K562 (cell line): Measurements from ENCODE around the gene MBOAT7. TPM values are rescaled to one million over a fixed set of nuclear protein-coding genes. Genes with fewer than 3 reads are reported as not detected.

Experiments used
- ATAC-seq: fragments of 200-7000 bp; cut with Tn5 transposase; 3 replicates; pipeline ENCODE4 v1.9.1; 2020; ENCODE audit warnings: moderate library complexity
- BruUV-seq: library from RNA; stranded (reverse); fragments of 400-500 nt; replicated peaks from 2 replicates; lab custom pipeline; 2021; lab: Mats Ljungman, UMichigan
- CTCF ChIA-PET: fragments of 300-600 bp; formaldehyde crosslinking; extraction: SDS; loops from one replicate; lab custom pipeline; 2021; ENCODE audit warnings: low intra/inter-chr PET ratio; lab: Yijun Ruan, JAX
- POLR2A ChIA-PET: fragments of 300-600, 350-650 bp; sonication (Branson Sonifier 250); formaldehyde crosslinking; extraction: SDS; loops from one replicate; lab custom pipeline; 2021; ENCODE audit warnings: antibody characterized with exemption, inconsistent platforms; lab: Yijun Ruan, JAX
- DNase-seq, 4 experiments: peaks; one replicate each; pipeline versions ENCODE4 v3.0.0 to v3.0.0-alpha.2; 2011 to 2018; ENCODE audit warnings: low spot score in 3 of 4, mixed read lengths in 3 of 4; ENCODE audit errors: extremely low read depth in 1 of 4
- FAIRE-seq: peaks from 2 replicates; lab custom pipeline; 2011; peaks lifted over from hg19 to GRCh38; lab: Jason Lieb, UNC
- H2AFZ ChIP-seq: 2 replicates; pipeline ENCODE4 v1.6.0; 2011; ENCODE audit warnings: low read depth, low read length, control low read depth, inconsistent platforms
- H3K27ac ChIP-seq: fragments of 200-600 bp; 3 replicates; pipeline ENCODE4 v1.8.0; 2011; ENCODE audit warnings: low read depth, mild to moderate bottlenecking, control low read depth, inconsistent platforms, low read length, moderate library complexity, mixed read lengths; ENCODE audit errors: extremely low read depth
- H3K27me3 ChIP-seq, 2 experiments: fragments of 300-600 bp in 1 of 2; 2 replicates in 1 of 2; 3 replicates in 1 of 2; pipeline versions ENCODE4 v1.6.0 to v1.8.0; 2011; ENCODE audit warnings: inconsistent platforms in 2 of 2, low read length in 2 of 2, mild to moderate bottlenecking in 1 of 2, mixed read lengths in 1 of 2, moderate library complexity in 1 of 2; ENCODE audit not compliant: control insufficient read depth in 2 of 2, insufficient read depth in 2 of 2
- H3K36me3 ChIP-seq: fragments of 300-600 bp; 3 replicates; pipeline ENCODE4 v1.8.0; 2011; ENCODE audit warnings: mild to moderate bottlenecking, low read length, inconsistent platforms; ENCODE audit not compliant: control insufficient read depth, insufficient read depth
- H3K4me1 ChIP-seq, 2 experiments: fragments of 200-600 bp in 1 of 2; replicated peaks in 1 of 2; 2 replicates in 1 of 2; 3 replicates in 1 of 2; pipeline versions ENCODE4 v1.5.1 to v1.8.0; 2011; ENCODE audit warnings: inconsistent platforms in 2 of 2, low read length in 2 of 2, mild to moderate bottlenecking in 1 of 2, mixed read lengths in 1 of 2, moderate library complexity in 1 of 2; ENCODE audit not compliant: control insufficient read depth in 2 of 2, insufficient read depth in 2 of 2
- H3K4me2 ChIP-seq: 2 replicates; pipeline ENCODE4 v1.6.1; 2011; ENCODE audit warnings: low read length, control low read depth, inconsistent platforms, mixed read lengths; ENCODE audit not compliant: insufficient read depth
- H3K4me3 ChIP-seq: fragments of 200-600 bp; sonication (generic), shearing (Covaris generic); 2 replicates; pipeline ENCODE4 v1.5.1; 2016; ENCODE audit warnings: control low read depth, inconsistent platforms
- H3K79me2 ChIP-seq: fragments of 200-600 bp; 3 replicates; pipeline ENCODE4 v1.8.0; 2011; ENCODE audit warnings: low read length, inconsistent platforms; ENCODE audit not compliant: control insufficient read depth, insufficient read depth
- H3K9ac ChIP-seq, 2 experiments: 2 replicates each; pipeline versions ENCODE4 v1.6.0 to v1.6.1; 2011; ENCODE audit warnings: low read depth in 2 of 2, low read length in 2 of 2, control low read depth in 1 of 2, inconsistent platforms in 1 of 2, mild to moderate bottlenecking in 1 of 2, mixed read lengths in 1 of 2; ENCODE audit not compliant: insufficient read depth in 1 of 2
- H3K9me1 ChIP-seq: one replicate; pipeline ENCODE4 v1.6.0; 2011; ENCODE audit warnings: inconsistent platforms, mild to moderate bottlenecking, low read length, moderate library complexity; ENCODE audit not compliant: control insufficient read depth, insufficient read depth
- H3K9me3 ChIP-seq: replicated peaks from 2 replicates; pipeline ENCODE4 v1.5.1; 2011; ENCODE audit warnings: low read depth, low read length, inconsistent platforms; ENCODE audit not compliant: control insufficient read depth, insufficient read depth
- H4K20me1 ChIP-seq: replicated peaks from 2 replicates; pipeline ENCODE4 v1.6.1; 2011; ENCODE audit warnings: low read length, inconsistent platforms, mixed read lengths; ENCODE audit not compliant: control insufficient read depth, insufficient read depth
- CCAR2 ChIP-seq: fragments of 200-400 bp; formaldehyde crosslinking; IDR thresholded peaks from 2 replicates; pipeline ENCODE4 v1.6.1; 2017; ENCODE audit warnings: mild to moderate bottlenecking, low read depth, low read length
- CREB1 ChIP-seq, 2 experiments: sonication (generic) in 1 of 2; formaldehyde crosslinking in 1 of 2; IDR thresholded peaks; 2 replicates each; pipeline versions ENCODE4 v1.6.1 to v1.8.0; 2012 to 2022; ENCODE audit warnings: inconsistent platforms in 1 of 2, mild to moderate bottlenecking in 1 of 2, missing genetic modification reagents in 1 of 2, moderate library complexity in 1 of 2
- DLX4 ChIP-seq: fragments of 250-450 bp; sonication (Bioruptor Pico); IDR thresholded peaks from 2 replicates; pipeline ENCODE4 v1.6.1; 2021; ENCODE audit warnings: mild to moderate bottlenecking
- EGR1 ChIP-seq: fragments of 450-650 bp; conservative IDR thresholded peaks from 2 replicates; pipeline ENCODE4 v1.6.1; 2017; ENCODE audit warnings: mild to moderate bottlenecking
- MAZ ChIP-seq, 2 experiments: fragments of 450-650 bp in 1 of 2; sonication (generic) in 1 of 2; formaldehyde crosslinking; IDR thresholded peaks in 1 of 2; conservative IDR thresholded peaks in 1 of 2; 2 replicates each; pipeline versions ENCODE4 v1.4.0 to v1.5.0; 2020; ENCODE audit warnings: mild to moderate bottlenecking in 1 of 2, missing genetic modification reagents in 1 of 2
- MBD1 ChIP-seq: fragments of 250-450 bp; sonication (Bioruptor Pico); IDR thresholded peaks from 2 replicates; pipeline ENCODE4 v1.8.0; 2022; ENCODE audit warnings: inconsistent platforms
- NUFIP1 ChIP-seq: fragments of 450-650 bp; IDR thresholded peaks from 2 replicates; pipeline ENCODE4 v1.6.1; 2018; ENCODE audit not compliant: partially characterized antibody
- PHB2 ChIP-seq: fragments of 450-650 bp; IDR thresholded peaks from 2 replicates; pipeline ENCODE4 v1.6.1; 2017; ENCODE audit warnings: low read depth
- TCF7 ChIP-seq: sonication (generic); IDR thresholded peaks from 2 replicates; pipeline ENCODE4 v1.6.1; 2016; ENCODE audit warnings: antibody characterized with exemption, borderline replicate concordance
- TCF7L2 ChIP-seq: fragments of 150-350 bp; IDR thresholded peaks from 2 replicates; pipeline ENCODE4 v1.6.1; 2016; ENCODE audit warnings: low read depth, mild to moderate bottlenecking, low read length, moderate library complexity
- THAP7 ChIP-seq: fragments of 250-450 bp; sonication (Bioruptor Pico); IDR thresholded peaks from 2 replicates; pipeline ENCODE4 v1.5.0; 2021
- ZBTB43 ChIP-seq: sonication (generic); formaldehyde crosslinking; IDR thresholded peaks from 2 replicates; pipeline ENCODE4 v1.8.0; 2023; ENCODE audit warnings: mild to moderate bottlenecking, missing genetic modification reagents
- ZNF395 ChIP-seq: fragments of 200-800 bp; sonication (Bioruptor generic); IDR thresholded peaks from 2 replicates; pipeline ENCODE4 v1.6.1; 2017; ENCODE audit warnings: missing genetic modification characterization, missing compliant biosample characterization
- ZNF589 ChIP-seq: fragments of 200-800 bp; sonication (Bioruptor generic); IDR thresholded peaks from 2 replicates; pipeline ENCODE4 v1.6.1; 2016; ENCODE audit warnings: low read depth, missing genetic modification characterization, missing compliant biosample characterization
- WGBS: fragments of 100-300 bp; shearing (Covaris generic); methylation state at CpG from one replicate; pipeline ENCODE4 v1.1.6; 2016; ENCODE audit warnings: low coverage, mixed read lengths; ENCODE audit not compliant: insufficient coverage; ENCODE audit errors: missing lambda C conversion rate; 5-methylcytosine and 5-hydroxymethylcytosine counted together
- in situ Hi-C: fragments of 300-500 bp; cut with MboI; formaldehyde crosslinking; loops from 4 replicates; pipeline ENCODE4 v1.15.0; 2018; ENCODE audit warnings: inconsistent platforms, mixed read lengths
- intact Hi-C: fragments of 100-400 bp; cut with micrococcal nuclease; formaldehyde crosslinking; loops from 2 replicates; pipeline ENCODE4 v1.14.2; 2022
- polyA plus RNA-seq, 8 experiments: library from polyadenylated mRNA; depleted of rRNA in 4 of 8; stranded (reverse) in 5 of 8; unstranded in 3 of 8; fragments of >200 nt; fragmentation: Nextera tagmentation in 2 of 8; fragmentation: Illumina TruSeq in 1 of 8; extraction: Ambion mirVana in 2 of 8; extraction: Trizol in 1 of 8; gene quantifications; 2 replicates each; pipeline versions ENCODE4 v1.2.1 to v1.2.3, GENCODE V29; 2011 to 2014; ENCODE audit warnings: inconsistent platforms in 1 of 8, missing spikeins in 1 of 8
- total RNA-seq, 7 experiments: library from RNA; depleted of rRNA in 6 of 7; stranded (reverse); fragments of >200 nt in 6 of 7; fragmentation: Illumina TruSeq in 2 of 7; extraction: Trizol in 2 of 7; gene quantifications; 2 replicates each; pipeline versions ENCODE4 v1.2.1 to v1.2.3, GENCODE V29; 2011 to 2021; ENCODE audit warnings: low replicate concordance in 1 of 7

The MBOAT7 gene
- total and polyA plus RNA-seq, 9 of the 15 experiments (the other 6 are each of a cell fraction or from before 2014, with no cell fraction given), result 1.4 to 153 (median 56.1) TPM

- H3K9me1 ChIP-seq, result no peaks in the 10 kb centered on the region
- no peak overlapping the region for H3K27ac ChIP-seq
- no peak for FAIRE-seq
- peak in 2 of 4 experiments; percentile 8 to 12 for DNase-seq
- in situ Hi-C loops, result no loop called here
- no TSS peak for BruUV-seq
- H3K4me3 ChIP-seq, result no peak overlapping the region
- H3K36me3 ChIP-seq, result peaks cover 41% of the 10 kb centered on the region; the same call in 2 of the 3 replicates
- no peak for TF ChIP-seq MBD1 (CRISPR knock-in tag)
- no peak for TF ChIP-seq ZNF395 (CRISPR knock-in tag)
- TF ChIP-seq ZBTB43 (CRISPR knock-in tag), result no peak
- no peak for TF ChIP-seq TCF7
- TF ChIP-seq THAP7 (CRISPR knock-in tag), result no peak
- no peak for TF ChIP-seq ZNF589
- TF ChIP-seq NUFIP1, result no peak
- no peak for TF ChIP-seq MAZ (CRISPR knock-in tag; conservative IDR thresholded peaks at IDR 0.05 in 1 of 2, IDR thresholded peaks at IDR 0.05 in 1 of 2)
- TF ChIP-seq EGR1, result no peak
- no peak for TF ChIP-seq CCAR2
- TF ChIP-seq CREB1 (IDR thresholded peaks at IDR 0.05), result no peak
- TF ChIP-seq CREB1 (CRISPR knock-in tag; IDR thresholded peaks at IDR 0.05), result no peak
- TF ChIP-seq PHB2, result no peak
- no peak for TF ChIP-seq TCF7L2
- no peak for TF ChIP-seq DLX4 (CRISPR knock-in tag)
- 88% methylated on average over 11 of the region's 11 CpGs for WGBS
- intact Hi-C loops, result no loop called here
- CTCF ChIA-PET, result no interaction called here
- H4K20me1 ChIP-seq, result no peaks in the 10 kb centered on the region
- peaks cover 10 to 34% of the 10 kb centered on the region in 2 experiments; a peak in 4 of 5 replicates for H3K4me1 ChIP-seq
- H3K9me3 ChIP-seq, result no peaks in the 10 kb centered on the region
- H3K27me3 ChIP-seq, result no peaks in the 10 kb centered on the region
- no peak overlapping the region for H3K4me2 ChIP-seq
- POLR2A ChIA-PET, result interaction anchor here (2.8 to 7.0 kb wide), 2 partner anchors 8 to 15 kb away, joined by 18 to 206 read pairs; partner anchors contain the start of gene RPS9
- H3K9ac ChIP-seq, result peak overlapping the region in 1 of 2 experiments; percentile 53; a peak in 2 of 4 replicates
- ATAC-seq, result no peak
- H2AFZ ChIP-seq, result no peak overlapping the region
- H3K79me2 ChIP-seq, result peaks cover 33% of the 10 kb centered on the region
Measured at GRCh38 chr19:54193011-54193410, 3.6 kb upstream of the MBOAT7 start.
